ENCODE results near the gene DNAH14.

DNA sequence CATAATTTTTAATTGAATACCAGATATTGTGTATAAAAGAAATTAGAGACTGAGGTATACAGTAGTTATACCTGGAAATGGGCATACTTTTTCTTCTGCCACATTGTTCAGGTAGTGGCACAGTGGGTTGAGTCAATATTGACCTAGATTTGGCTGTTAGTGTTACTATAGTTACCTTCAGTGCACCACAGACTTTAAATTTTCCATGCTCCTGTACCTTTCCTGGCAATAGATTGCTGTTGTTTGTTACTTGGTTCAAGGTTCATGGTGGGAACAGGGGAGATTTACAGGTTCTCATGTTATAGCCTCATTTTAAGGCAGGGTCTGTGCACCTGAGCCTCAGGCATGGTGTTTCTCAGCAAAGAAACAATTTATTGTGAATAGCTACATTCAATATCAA lies 279.7 kb downstream of the DNAH14 start:
- no peak for TF ChIP-seq POLR2A (IDR thresholded peaks at IDR 0.05; ENCODE audit: control extremely low read depth in 1 of 2, low read depth in 2 of 2, low read length in 2 of 2)
- TF ChIP-seq, protein P1, sequence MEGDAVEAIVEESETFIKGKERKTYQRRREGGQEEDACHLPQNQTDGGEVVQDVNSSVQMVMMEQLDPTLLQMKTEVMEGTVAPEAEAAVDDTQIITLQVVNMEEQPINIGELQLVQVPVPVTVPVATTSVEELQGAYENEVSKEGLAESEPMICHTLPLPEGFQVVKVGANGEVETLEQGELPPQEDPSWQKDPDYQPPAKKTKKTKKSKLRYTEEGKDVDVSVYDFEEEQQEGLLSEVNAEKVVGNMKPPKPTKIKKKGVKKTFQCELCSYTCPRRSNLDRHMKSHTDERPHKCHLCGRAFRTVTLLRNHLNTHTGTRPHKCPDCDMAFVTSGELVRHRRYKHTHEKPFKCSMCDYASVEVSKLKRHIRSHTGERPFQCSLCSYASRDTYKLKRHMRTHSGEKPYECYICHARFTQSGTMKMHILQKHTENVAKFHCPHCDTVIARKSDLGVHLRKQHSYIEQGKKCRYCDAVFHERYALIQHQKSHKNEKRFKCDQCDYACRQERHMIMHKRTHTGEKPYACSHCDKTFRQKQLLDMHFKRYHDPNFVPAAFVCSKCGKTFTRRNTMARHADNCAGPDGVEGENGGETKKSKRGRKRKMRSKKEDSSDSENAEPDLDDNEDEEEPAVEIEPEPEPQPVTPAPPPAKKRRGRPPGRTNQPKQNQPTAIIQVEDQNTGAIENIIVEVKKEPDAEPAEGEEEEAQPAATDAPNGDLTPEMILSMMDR (IDR thresholded peaks at IDR 0.05; ENCODE audit: control extremely low read depth in 1 of 3, insufficient read depth in 1 of 3, low read depth in 1 of 3, low read length in 3 of 3): no peak
- TF ChIP-seq POLR2AphosphoS5 (IDR thresholded peaks at IDR 0.05; ENCODE audit: low read depth, low read length): no peak
- no peak for TF ChIP-seq KDM1A (IDR thresholded peaks at IDR 0.05; ENCODE audit: borderline replicate concordance, low read length)
- TF ChIP-seq TCF12 (IDR thresholded peaks at IDR 0.05; ENCODE audit: low read depth, low read length): no peak

All from H1 (cell line).